OCI-LY7 (cell line): Measurements from ENCODE around the gene SCUBE2. TPM values are rescaled to one million over a fixed set of nuclear protein-coding genes. Genes with fewer than 3 reads are reported as not detected.

Source experiments
- BruUV-seq: library from RNA; stranded (reverse); fragments of 400-500 nt; replicated peaks from 2 replicates; lab custom pipeline; 2021; lab: Mats Ljungman, UMichigan
- CTCF ChIA-PET: fragments of 300-600 bp; sonication (Branson Sonifier 250); formaldehyde crosslinking; loops from one replicate; lab custom pipeline; 2022; ENCODE audit warnings: antibody characterized with exemption; ENCODE audit not compliant: unreplicated experiment; lab: Charles Lee
- POLR2A ChIA-PET: fragments of 300-600 bp; sonication (Branson Sonifier 250); formaldehyde crosslinking; loops from one replicate; lab custom pipeline; 2022; ENCODE audit warnings: antibody characterized with exemption; lab: Charles Lee
- DNase-seq: peaks from one replicate; pipeline ENCODE4 v3.0.0-alpha.2; 2015; ENCODE audit warnings: low spot score
- H2AFZ ChIP-seq: fragments of 200-600 bp; sonication (generic), shearing (Covaris generic); 2 replicates; pipeline ENCODE4 v1.6.1; 2014; ENCODE audit warnings: mild to moderate bottlenecking, antibody characterized with exemption, low read length, moderate library complexity
- H3K27ac ChIP-seq: fragments of 200-600 bp; sonication (generic); 2 replicates; pipeline ENCODE4 v1.5.1; 2014; ENCODE audit warnings: mixed run types, low read depth, mild to moderate bottlenecking, moderate library complexity, low read length, inconsistent platforms; ENCODE audit not compliant: poor library complexity, severe bottlenecking
- H3K36me3 ChIP-seq: fragments of 200-600 bp; sonication (generic); 2 replicates; pipeline ENCODE4 v1.6.1; 2014; ENCODE audit warnings: mild to moderate bottlenecking, antibody characterized with exemption, low read length, moderate library complexity, mixed read lengths; ENCODE audit not compliant: insufficient read depth
- H3K4me1 ChIP-seq: fragments of 200-600 bp; sonication (generic); 2 replicates; pipeline ENCODE4 v1.5.1; 2014; ENCODE audit warnings: mild to moderate bottlenecking, low read length; ENCODE audit not compliant: insufficient read depth, poor library complexity, severe bottlenecking
- H3K4me2 ChIP-seq: fragments of 200-600 bp; sonication (generic); 2 replicates; pipeline ENCODE4 v1.6.1; 2014; ENCODE audit warnings: mild to moderate bottlenecking, low read length
- H3K4me3 ChIP-seq: fragments of 200-600 bp; sonication (generic); 2 replicates; pipeline ENCODE4 v1.5.1; 2014; ENCODE audit warnings: mild to moderate bottlenecking, low read depth, low read length; ENCODE audit not compliant: poor library complexity, severe bottlenecking
- H3K79me2 ChIP-seq: fragments of 200-600 bp; sonication (generic); 2 replicates; pipeline ENCODE4 v1.6.1; 2016; ENCODE audit warnings: low read depth, mild to moderate bottlenecking, low read length, moderate library complexity, mixed read lengths; ENCODE audit not compliant: insufficient read depth
- H3K9me2 ChIP-seq: fragments of 200-600 bp; sonication (generic); 2 replicates; pipeline ENCODE4 v1.6.1; 2016; ENCODE audit warnings: mild to moderate bottlenecking, low read length, mixed read lengths; ENCODE audit not compliant: insufficient read depth
- H3K9me3 ChIP-seq: fragments of 200-600 bp; sonication (generic); 2 replicates; pipeline ENCODE4 v1.6.1; 2014; ENCODE audit warnings: mild to moderate bottlenecking, mixed run types, low read length, mixed read lengths
- H4K20me1 ChIP-seq: fragments of 200-600 bp; sonication (generic); 2 replicates; pipeline ENCODE4 v1.6.1; 2014; ENCODE audit warnings: mild to moderate bottlenecking, antibody characterized with exemption, low read length, moderate library complexity, mixed read lengths; ENCODE audit not compliant: insufficient read depth
- CTCF ChIP-seq: fragments of 200-600 bp; sonication (generic); conservative IDR thresholded peaks from 2 replicates; pipeline ENCODE4 v1.5.1; 2014; ENCODE audit warnings: mild to moderate bottlenecking, antibody characterized with exemption, low read length, moderate library complexity, mixed read lengths
- EZH2phosphoT487 ChIP-seq: fragments of 200-600 bp; sonication (generic); IDR thresholded peaks from 2 replicates; pipeline ENCODE4 v1.6.1; 2018; ENCODE audit warnings: low read depth, borderline replicate concordance, mild to moderate bottlenecking, mixed run types, antibody characterized with exemption, low read length, moderate library complexity, mixed read lengths
- intact Hi-C: fragments of 100-400 bp; cut with micrococcal nuclease; formaldehyde crosslinking; loops from one replicate; pipeline ENCODE4 v1.10.0; 2022; ENCODE audit not compliant: unreplicated experiment
- total RNA-seq, 2 experiments: library from RNA; depleted of rRNA in 1 of 2; stranded (reverse); fragments of >200 nt in 1 of 2; shearing (Covaris generic) in 1 of 2; gene quantifications; 2 replicates each; pipeline ENCODE4 v1.2.3, GENCODE V29; 2014 to 2022

SCUBE2 gene
- total RNA-seq, 2 experiments from 2014 or later: not detected

- Histone ChIP-seq H3K4me2 (no peak overlapping the region), H3K27ac (no peak overlapping the region), H3K4me1 (no peaks in the 10 kb centered on the region), H3K9me3 (no peaks in the 10 kb centered on the region), H4K20me1 (no peaks in the 10 kb centered on the region), H3K79me2 (no peaks in the 10 kb centered on the region), H3K4me3 (no peak overlapping the region), H3K36me3 (no peaks in the 10 kb centered on the region), H3K9me2 (no peaks in the 10 kb centered on the region), H2AFZ (no peak overlapping the region)
- ChIA-PET CTCF (no interaction called here), POLR2A (interaction anchor here (0.6 kb wide), 2 partner anchors 52 to 275 kb away, joined by 3 read pairs; no protein-coding TSS in a partner anchor)
- intact Hi-C loops: no loop called here
- no peak for DNase-seq
- BruUV-seq: no TSS peak
- TF ChIP-seq CTCF: no peak
These were observed 88.4 kb downstream of the SCUBE2 start for GRCh38 chr11:9002920-9003572.

- Histone ChIP-seq H3K36me3 (no peaks in the 10 kb centered on the region), H3K27ac (no peak overlapping the region), H3K4me2 (no peak overlapping the region), H3K79me2 (no peaks in the 10 kb centered on the region), H2AFZ (no peak overlapping the region), H3K4me1 (no peaks in the 10 kb centered on the region), H3K9me2 (no peaks in the 10 kb centered on the region), H4K20me1 (no peaks in the 10 kb centered on the region), H3K4me3 (no peak overlapping the region), H3K9me3 (no peaks in the 10 kb centered on the region)
- TF ChIP-seq CTCF (no peak), EZH2phosphoT487 (no peak)
- ChIA-PET CTCF (no interaction called here), POLR2A (no interaction called here)
- intact Hi-C loops: no loop called here
- BruUV-seq: no TSS peak
- no peak for DNase-seq
These were observed 89.7 kb downstream of the SCUBE2 start for GRCh38 chr11:9001736-9002135.

- POLR2A ChIA-PET: interaction anchor here (0.7 kb wide), 1 partner anchor 296 kb away, joined by 3 read pairs; no protein-coding TSS in a partner anchor
- CTCF ChIA-PET: interaction anchor here (0.9 kb wide), 1 partner anchor 8 kb away, joined by 3 read pairs; no protein-coding TSS in a partner anchor
- no peaks in the 10 kb centered on the region for H3K9me2 ChIP-seq
- no peak overlapping the region for H3K27ac ChIP-seq
- intact Hi-C loops: no loop called here
- no peaks in the 10 kb centered on the region for H3K4me1 ChIP-seq
- H4K20me1 ChIP-seq: no peaks in the 10 kb centered on the region
- no peak for TF ChIP-seq EZH2phosphoT487
- no peak for TF ChIP-seq CTCF
- H3K79me2 ChIP-seq: no peaks in the 10 kb centered on the region
- no peak for DNase-seq
- H2AFZ ChIP-seq: no peak overlapping the region
- BruUV-seq: no TSS peak
- no peaks in the 10 kb centered on the region for H3K36me3 ChIP-seq
- H3K4me3 ChIP-seq: no peak overlapping the region
- H3K9me3 ChIP-seq: no peaks in the 10 kb centered on the region
- H3K4me2 ChIP-seq: no peak overlapping the region
These were observed 93.4 kb downstream of the SCUBE2 start for GRCh38 chr11:8998017-8998416.
